CD4-positive, alpha-beta T cell treated with Interleukin-21 for 1 hour (primary cell): Measurements from ENCODE around the gene LRRC32.
A peak's percentile ranks its signal among the peaks of the same experiment; 100 is the strongest.

Experiments
- DNase-seq: peaks from one replicate; pipeline ENCODE4 v3.0.0-alpha.2; 2020

LRRC32 gene

DNA sequence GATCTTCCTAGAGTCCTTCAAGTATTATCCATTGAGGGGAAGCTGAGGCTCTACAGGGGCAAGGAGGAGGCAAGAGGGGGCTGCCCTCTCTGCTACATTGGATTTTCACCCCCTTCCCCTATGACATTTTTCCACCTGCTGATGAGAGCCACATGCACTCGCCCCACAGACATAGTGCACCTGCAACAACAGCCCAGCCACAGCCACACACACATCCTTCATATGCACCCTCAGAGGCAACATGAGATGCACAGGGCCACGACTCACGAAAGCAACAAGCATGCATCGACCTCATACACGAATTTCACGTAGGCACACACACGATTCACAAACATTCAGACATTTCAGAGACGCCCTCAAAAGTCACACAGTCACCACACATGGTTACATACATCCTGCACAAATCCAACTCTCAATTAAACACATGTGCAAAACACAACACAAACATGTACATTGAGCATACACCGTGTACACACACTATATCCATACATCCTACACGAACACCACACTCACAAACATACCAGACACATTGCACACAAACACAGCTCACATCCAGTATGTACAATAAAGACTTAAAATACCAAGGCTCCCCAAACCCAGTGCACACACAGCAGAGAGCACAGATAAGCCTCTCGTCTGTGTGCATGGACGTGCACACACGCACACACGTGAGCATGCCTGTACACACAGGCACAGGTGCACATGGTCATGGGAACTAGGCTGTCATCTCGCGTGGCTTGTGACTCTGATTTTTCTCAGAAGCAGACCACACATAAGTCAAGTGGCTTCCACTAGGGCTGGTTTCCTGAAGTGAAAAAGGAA, 6.3 kb upstream of the LRRC32 start:
- no peak for DNase-seq

DNA sequence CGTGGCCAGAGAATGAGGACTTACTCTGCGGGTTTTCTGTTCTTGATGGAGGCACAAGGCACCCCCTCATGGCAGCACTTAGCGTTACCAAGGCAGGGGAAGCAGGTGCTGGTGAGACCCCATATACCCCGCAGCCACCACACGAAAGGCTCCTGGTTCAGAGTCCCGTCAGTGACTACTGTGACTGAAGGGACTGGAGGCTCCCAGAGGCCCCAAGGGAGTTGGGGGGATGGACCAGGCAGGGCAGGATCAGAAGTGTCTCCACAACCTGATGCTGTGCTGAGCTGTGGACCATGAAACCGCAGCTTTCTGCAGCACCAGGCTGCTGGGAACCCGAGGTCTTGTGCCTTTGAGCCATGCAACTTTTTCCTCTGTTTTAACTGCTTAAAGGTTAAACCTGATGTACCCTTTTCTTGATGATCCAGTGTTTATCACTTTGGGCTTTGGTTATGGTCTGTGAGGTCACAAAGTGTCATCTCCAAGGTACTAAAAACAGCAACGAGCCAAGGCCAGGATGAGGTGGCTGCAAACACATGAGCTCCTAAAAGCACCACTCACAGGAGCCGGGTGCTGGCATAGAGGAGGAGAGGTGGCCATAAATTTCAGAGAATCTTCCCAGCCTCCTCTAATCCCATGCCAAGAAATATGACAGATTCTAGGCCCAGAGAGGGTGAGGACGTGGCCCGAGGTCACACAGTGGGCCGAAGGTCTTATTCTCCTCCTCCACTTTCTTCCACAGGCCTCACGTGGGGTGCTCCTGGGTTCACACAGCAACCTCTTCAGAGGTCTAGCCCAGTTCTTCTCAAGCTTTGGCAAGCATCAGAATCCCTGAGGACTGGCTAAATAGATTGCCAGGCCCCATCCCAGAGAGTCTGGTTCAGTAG, 4.2 kb upstream of the LRRC32 start:
- no peak for DNase-seq

DNA sequence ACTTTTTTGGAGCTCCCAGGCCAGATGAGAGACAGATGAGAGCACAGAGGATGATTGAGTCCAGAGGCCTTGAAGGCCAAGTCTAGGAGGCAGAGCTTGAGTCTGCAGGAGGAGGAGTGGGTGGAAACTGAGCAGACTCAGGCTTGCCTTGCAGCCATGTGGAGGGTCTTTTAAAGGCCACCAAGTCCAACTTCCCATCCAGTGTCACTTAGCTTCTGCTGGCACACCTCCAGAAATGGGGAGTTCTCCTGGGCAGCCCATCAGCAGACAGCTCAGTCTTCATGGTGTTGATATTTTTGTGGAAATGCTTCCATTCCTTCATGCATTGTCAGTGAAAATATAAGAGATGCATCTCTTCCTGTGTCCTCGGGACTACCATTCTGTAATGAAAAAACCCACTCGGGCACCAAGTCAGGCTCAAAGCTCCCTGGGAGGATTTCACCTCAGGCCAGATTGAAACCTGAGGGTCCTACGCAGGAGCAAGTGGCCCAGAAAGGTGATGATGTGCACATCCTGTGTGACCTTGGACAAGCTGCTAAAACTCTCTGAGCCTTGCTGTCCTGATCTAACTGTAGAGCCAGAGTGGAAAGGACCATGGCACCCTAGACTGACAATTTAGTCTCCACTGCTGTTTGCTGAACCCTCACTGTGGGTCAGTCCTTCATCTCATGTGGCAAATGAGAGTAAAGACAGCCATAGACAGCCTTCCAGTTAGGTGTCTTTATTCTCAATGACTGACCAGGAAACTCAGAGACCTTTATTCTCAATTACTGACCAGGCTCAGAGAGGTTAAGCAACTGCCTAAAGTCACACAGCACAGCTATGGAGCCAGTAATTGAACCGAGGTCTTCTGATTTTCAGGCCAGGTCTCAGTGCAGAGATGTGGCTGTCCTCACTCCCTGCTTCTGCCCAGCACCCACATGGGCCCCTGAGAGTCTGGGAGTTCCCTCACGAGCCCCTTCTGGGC, 2.9 kb upstream of the LRRC32 start:
- no peak for DNase-seq

DNA sequence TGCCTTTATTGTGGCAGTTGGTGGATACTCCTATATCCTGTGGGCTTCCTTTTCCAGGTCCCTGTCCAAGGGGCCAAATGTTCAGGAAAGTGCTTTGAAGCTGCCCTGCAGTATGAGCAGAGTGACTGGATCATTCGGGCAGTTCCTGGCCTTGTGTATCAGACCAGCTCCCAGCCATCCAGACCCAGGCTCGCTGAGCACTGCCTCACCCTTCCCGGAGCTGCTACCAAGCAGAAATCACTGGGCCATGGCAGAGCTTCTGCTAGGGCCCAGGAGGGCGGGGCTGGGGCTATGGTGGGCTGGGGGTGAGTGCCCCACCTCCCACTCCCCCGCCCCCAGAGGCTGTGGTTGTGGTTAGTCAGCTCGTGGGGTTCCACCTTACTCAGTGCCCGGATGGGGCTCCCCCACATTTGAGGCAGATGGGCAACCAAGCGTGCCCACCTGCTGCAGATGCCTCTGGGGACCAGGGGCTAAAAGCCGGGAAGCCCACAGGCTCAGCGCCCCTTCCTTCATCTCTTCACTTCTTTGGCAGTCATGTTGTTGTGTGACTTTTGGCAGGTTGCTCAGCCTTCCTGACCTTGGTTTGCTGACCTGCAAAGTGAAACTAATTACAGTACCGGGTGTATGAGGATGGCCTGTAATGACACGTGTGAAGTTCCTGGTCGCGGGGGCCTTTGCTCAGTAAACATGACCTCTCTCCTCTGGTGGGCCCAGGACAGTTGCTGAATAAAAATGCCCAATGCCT, 2.1 kb upstream of the LRRC32 start:
- DNase-seq: peak; percentile 53

DNA sequence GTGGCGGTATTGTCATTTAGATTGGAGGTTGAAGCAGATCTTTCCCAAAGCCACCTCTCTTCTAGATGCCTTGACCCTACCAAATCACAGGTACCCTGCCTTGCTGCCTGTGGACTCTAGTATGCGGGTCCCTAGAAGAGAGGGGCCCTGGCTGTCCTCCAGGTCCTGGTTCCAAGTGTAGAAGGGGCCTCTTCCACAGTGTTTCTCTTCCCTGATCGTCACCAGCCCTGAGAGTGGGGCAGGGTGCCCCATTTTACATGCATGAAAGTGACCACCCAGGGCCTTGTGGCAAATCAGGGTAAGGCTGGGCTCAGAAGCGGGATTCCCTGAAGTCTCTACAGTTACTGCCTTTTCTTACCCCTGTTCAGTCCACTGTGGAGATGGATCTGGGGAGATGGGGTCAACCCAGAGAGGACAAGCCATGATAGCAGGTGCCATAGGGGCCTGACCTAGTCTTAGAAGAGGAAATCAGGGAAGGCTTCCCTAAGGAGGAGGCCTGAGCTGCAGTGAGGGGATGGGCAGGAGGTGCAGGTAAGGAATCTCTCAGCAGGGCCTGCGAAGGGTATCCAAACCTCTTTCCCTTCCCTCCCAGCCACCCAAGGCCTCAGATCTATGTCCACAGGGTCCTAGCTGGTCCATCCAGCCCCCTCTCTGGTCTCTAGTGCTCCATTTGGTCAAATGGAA, 1.2 kb upstream of the LRRC32 start:
- no peak for DNase-seq

DNA sequence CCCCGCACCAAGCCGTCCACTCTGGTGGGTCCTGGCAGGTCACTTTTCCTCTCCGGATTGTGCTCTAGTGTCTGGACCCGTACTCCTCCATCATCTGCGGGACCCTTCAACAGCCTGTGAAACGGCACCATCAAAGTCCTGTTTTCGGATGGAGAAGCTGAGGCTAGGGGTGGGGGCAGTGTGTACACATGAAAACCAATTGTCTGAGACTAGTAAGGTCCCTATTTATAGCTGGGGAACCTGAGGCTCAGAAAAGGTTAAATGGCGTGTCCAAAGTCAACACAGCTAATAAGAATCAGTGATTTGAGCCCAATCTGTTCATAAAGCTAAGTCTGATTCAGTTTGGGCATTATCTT, 668 bp upstream of the LRRC32 start:
- no peak for DNase-seq

DNA sequence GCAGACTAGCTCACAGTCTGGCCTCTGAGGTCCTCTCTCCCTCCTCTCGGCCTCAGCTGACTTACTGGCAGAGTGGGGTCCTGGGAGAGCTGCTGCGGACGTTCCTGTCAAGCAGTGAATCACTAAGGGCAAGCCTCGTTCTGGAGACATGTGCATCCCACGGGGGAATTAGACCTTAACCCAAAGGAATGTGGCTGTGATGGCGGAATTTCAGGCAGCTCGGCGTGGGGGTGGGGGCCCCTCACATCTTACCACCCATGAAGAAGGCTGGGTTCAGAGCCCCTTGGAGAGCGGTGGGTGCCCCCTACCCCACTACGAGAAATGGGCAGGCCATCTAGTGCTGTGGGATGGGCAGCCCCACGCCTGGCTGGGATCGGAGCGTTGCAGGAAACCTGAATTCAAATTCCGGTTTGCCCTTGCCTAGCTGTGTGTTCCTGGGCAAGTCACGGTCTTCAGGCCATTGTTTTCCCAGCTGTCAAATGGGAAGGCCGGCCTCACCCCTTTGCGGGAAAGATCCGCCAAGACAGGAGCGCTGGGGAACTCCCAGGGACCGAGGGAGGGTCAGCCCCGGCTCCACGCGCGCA, 554 bp downstream of the LRRC32 start:
- no peak for DNase-seq

DNA sequence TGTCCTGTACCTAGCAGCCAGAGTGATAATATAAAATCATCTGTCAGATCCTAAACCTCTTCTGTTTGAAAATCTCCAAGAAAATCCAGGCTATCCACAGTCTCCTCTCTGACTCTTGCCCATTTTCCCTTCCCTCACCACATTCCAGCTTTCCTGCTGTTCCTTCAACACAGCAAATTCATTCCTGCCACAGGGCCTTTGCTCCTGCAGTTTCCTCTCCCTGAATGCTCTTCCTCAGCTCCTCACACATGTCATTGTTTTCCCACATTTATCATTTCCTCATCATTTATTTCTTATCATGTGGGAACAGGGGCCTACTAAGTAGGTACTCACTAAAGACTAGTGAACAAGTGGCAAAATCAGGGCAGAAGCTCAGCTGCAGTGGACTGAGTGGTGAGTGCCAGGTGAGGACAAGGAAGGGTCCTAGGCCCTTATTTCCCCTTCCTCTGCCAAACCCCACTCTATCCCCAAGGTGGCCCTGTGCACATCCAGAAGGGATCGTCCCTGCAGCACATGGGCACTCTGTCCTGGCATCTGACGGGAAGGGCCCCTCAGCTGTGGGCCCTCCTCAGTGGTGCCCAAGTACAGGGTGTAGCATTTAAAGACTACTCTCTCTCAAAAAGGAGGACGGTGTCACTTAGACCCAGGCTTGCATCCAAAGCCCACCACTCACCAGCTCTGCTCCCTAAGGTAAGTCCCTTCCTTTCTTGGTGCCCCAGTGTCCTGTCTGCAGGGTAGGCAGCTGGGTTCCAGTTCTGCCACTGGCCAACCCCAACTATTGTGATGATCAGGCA, 2.0 kb downstream of the LRRC32 start:
- no peak for DNase-seq

DNA sequence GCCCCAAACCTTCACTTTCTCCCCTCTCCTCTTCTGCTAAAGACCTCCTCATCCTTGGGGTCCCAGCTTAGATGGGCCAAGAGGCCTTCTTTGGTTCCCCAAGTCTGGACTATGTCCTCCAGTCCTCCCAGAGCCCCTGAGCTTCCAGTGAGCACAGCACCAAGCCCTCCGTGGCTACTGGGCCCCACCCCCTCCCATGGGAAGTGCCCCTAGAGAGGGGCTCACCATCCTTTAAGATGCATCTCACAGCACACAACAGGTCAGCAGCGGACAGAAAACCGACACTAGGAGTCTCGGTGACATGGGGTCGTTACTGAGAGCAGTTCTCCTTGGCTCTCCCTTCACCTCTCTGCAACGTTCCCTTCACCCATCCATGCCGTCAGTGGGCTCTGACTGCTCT, 2.7 kb downstream of the LRRC32 start:
- no peak for DNase-seq

DNA sequence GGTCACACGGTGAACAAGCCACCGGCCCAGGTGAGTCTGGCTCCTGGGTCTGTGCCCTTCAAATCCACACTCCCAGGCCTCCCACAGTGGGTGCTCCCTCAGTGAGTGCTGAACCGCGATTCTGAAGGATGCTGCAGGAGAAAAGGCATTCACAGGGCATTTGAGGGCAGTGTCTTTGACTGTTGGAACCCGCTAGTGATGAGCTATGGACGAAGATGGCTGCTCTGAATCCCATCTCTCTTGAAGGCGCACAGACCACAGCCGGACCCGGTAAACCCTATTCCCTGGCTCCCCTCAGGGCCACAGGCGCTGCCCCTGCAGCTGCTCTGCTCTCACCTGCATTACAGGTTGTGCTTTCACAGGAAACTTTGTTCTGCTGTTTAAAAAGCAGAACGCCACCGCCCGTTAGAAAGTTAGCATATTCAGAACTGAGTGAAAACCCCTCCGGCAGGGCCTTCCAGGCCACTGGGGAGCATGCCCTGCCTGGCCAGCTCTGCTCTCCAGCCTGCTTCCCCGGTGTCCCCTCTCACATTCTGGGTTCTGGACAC, 3.2 kb downstream of the LRRC32 start:
- no peak for DNase-seq

DNA sequence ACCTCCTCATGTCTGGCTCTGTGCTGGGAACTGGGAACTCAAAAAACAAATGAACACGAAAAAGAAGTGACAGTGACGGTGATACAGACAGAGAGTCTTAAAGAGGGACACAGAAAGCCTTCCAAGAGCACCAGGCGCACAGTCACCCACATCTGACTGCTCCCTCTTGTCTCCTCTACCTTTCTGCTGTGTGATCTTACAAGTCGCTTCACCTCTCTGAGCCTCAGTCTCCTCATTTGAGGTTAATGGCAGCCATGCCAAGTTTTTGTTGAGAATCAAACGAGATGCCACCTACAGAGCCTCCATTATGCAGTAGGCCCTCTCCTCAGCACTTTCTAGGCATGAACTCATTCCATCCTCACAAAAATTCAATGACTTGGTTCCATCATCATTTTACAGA, 3.7 kb downstream of the LRRC32 start:
- DNase-seq: no peak

DNA sequence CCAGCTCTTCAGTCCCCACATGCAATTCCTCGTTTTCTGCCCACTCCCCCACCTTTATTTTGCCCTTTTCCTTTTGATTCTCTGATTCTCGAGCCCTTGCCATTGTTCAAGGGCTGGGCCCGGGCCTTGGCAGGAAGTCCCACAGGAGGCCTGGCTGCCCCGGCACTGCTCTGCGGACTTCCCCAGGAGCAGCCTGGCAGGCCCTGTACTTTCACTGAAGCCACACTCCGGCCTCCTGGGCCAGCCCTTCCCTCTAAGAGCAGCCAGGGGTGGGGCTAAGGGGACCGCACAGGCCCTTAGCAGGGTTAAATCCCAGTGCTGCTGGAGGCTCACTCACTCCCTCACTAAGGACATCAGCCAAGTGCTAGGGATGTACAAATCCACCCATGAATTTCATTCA, 4.1 kb downstream of the LRRC32 start:
- DNase-seq: no peak

DNA sequence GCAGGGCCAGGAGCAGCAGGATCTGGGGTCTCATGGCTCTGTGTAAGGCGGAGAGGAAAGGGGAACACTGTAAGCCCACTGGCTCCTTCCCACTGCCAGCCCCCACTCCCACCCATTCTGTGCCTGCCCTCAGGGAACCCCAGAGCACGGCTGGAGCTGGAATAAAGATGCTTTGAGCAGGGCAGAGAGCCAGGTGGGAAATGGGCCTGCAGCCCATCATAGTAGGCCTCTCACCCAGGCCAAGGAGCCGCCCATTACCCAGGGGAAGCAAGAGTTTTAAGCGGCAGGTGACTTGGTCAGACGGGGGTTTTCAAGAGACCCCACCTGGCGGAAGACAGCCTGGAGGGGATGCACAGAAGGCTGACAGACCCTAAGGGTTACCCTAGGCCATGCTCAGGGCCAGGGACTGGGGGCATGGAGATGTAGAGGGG, 4.6 kb downstream of the LRRC32 start:
- no peak for DNase-seq

DNA sequence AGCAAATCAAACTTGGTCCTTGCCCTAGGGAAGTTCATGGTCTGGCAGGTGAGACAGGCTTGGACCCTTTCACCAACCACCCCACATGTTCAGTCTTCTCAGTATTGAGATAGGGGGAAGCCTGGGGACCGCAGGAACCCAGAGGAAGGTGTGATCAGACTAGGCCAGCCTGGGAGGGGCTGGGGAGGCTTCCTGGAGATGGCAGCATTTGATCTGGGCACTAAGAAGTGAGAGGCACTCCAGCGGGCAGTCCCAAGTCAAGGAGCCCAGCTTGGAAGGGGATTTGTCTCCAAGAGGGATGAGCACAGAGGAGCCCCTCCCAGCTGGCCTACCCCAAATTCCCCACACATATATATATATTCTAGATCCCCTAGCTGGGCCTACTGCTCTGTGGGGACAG, 5.4 kb downstream of the LRRC32 start:
- DNase-seq: no peak

DNA sequence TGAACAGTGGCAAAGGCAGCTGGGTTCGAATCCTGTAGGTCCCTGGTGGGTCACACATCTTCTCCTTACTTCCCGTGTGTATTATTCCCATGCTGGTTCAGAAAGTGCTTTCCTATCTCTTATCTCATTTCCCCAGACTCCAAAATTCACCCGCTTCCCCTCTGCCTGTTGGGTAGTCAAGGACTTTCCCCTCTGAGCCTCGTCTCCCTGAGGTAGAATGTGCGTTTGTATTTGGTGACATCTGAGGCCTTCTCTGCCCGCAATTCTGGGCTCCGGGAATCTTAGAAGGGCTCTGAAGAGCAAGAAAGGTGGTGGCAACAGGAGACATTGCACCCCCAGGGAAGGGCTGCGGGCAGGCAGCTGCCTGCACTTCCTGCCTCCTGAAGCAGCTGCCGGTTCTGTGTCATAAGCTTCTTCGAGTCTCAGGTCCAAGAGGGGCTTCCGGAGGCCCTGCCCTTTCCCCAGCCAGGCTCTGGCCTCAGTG, 5.9 kb downstream of the LRRC32 start:
- DNase-seq: peak; percentile 27

DNA sequence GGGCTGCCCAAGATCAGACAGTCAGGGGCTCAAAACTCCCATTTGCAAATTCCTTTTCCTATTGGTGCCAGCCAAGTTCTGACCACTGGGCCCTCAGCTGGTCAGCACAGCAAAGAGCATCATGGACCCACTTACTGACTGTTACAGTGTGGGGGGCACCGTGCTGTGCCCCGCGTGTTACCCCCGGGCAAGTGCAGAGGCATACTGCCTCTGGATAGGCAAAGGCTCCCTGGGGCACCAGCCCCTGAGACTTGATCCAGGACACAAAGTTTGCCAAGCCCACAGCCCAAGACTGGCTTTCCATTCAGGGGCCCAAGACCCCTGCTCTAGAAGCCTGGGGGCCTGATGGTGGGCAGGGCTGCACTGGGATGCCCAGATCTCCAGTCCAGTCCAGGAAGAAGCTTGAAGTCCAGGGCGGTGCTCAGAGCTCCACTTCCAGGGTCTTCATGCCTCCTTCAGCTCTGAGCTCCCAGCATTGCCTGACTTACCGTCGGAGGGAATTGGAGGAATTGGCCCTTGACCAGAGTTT, 6.6 kb downstream of the LRRC32 start:
- DNase-seq: no peak

DNA sequence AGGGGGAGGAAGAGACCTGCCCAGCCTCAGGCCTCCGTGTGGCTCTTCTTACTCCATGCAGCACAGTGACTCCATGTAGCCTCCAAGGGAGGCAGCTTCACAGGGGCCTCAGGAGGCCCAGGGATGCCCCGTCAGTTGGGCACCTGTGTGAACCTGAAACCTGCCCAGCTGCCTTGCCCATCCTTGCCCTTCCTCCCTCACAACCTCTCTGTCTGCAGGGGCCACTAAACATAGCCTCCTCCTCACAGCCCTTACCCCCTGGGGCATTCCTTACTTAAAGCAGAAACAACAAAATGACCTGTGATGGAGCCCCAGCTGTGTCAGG, 7.1 kb downstream of the LRRC32 start:
- DNase-seq: no peak

DNA sequence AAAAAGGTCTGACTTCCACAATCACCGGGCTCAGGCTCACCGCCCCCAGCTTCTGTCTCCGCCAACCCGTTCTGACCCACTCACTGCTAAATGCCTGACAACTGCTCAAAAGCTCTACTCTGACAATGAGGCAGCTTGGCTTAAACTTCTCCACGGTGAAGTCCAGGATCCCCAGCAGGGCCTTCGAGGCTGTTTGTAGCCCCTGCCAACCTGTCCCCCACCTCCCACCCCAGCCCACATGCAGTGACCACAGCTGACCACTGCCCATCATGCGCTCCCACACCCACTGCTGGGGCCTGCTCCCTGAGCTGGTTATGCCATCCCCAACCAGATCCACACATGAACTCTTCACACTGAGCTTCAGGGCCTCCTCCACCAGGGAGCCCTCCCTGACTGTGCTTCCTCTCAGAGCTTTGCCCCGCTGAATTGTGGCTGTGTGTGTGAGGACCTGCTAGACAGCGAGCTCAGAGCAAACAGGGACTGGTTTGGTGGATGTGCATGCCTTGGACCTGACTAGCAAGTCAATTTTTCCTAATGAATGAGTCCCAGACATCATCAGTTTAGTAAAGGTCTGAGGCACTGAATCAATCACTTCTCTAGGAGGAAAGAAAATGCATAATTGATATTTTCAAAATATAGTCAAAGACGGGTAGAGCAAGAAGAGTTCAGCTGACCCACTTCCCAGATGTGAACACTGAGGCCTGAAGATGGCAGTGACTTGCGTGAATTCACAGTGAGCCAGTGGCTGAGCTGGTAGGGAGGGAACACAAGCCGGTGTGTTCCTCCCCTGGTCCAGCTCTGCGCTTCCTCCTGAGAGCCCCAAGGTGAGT, 7.7 kb downstream of the LRRC32 start:
- DNase-seq: no peak
